IPS-11a (cell line): ENCODE results near the gene DDA1.

Source experiments
- H3K4me3 ChIP-seq: one replicate; pipeline ENCODE4 v1.5.1; 2013; ENCODE audit warnings: low read depth, low read length, control low read depth

Gene DDA1

DNA sequence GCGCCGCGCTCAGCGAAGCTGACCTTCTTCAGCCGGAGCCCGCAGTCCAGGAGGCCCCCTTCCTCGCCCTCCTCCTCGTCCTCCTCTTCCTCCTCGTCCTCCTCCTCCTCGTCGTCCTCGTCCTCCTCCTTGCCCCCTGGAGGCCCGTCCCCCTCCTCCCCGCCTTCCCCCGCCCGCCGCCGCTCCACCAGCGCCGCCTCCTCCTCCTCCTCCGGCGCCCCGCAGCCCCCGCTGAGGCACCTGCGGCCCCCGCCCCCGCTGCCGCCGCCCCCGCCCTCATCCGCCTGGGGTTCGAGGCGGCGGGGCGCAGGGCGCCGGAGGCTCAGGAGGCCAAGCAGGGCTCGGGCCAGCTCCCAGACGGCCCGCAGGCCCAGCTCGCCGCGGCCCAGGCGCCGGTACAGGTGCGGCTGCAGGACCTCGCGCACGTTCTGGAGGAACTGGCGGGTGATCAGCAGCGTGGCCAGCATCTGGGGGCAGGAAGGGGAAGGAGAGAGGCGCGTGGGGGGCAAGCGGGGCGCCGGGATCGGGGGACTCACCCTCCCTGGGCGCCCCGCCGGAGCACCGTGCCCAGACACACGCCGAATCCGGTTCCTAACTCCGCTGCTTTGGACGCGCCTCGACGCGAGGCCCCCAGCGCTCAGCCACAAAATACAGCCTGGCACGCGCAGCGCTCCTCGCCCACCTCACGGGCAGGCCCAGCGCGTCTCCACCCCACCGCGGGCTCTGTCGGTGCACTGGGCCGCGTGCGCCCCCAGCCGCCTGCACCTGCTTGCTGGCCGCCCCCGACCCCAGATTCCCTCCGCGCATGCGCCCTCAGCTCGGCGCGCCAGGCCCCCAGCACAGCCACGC, 19.4 kb downstream of the DDA1 start:
- peak overlapping the region; percentile 51 for H3K4me3 ChIP-seq

DNA sequence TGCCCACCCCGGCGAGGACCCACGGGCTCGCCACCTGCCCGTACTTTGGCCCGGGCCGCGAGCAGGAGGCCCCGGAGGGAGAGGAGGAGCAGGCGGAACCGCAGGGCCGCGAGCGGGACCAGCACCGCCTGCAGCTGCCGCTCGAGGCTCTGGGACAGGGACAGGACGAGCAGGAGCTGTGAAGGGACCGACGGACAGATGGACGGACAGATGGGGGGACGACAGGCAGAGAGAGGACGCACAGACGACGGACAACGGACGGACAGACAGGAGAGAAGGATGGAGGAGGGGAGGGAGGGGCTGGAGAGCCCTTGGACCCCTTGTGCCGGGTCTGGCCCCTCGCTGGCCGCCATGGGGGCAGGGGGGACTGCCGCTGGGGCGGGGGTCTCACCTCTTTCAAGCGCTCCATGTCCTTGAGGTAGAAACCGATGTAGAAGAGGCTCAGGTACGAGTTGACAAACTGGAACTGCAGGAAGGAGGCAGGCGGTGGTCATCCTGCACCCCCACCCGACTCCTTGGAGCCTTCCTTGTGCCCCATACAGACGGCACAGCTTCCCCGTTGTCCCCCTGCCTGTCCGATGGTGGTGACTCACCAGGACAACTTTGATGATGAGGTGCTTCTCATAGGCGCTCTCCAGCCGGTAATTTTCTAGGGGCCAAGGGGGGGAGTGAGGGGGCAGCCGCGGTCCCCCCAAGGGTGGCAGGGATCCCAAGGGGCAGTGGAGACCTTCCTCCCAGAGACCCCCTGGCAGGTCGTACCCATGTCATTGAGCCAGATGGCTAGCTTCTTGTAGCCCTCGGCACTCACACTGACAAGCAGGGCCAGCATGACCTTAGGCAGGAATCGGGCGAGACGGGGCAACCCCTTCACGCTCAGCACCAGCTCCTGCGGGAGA, 20.3 kb downstream of the DDA1 start:
- no peak overlapping the region for H3K4me3 ChIP-seq

DNA sequence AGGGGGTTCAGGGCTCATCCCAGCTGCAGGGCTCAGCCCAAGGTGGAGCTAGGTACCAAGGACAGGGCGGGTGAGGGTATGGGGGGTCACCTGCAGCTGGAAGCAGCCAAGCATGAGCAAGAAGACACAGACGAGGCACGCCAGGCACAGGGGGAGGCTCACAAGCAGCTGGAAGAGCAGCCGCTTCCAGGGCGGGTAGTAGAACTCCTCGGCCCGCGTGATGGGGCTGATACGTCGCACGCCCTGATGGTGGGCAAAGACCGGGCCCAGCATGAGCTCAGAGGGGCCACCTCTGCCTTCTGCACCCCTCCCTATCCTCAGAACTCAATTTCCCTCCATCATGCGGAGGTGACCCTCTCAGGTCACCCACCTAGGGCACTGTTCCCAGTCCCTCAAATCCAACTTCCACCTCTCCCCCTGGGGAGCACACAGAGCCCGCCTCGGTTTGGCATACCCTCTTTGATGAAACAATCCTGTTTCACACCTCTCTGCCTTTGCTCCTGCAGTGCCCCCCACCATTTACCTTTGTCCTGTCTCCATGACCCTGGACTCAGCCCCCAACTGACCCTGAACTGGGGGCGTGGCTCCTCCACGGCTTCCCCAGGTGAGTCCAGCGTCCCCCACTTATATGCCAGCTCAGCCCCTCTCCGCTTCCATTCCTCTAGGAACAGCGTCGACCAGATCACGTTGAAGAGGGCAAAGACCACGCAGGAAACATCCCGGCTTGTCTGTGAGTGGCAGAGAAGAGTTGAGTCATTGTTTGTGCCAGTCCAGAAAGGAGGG, 21.1 kb downstream of the DDA1 start:
- no peak overlapping the region for H3K4me3 ChIP-seq

DNA sequence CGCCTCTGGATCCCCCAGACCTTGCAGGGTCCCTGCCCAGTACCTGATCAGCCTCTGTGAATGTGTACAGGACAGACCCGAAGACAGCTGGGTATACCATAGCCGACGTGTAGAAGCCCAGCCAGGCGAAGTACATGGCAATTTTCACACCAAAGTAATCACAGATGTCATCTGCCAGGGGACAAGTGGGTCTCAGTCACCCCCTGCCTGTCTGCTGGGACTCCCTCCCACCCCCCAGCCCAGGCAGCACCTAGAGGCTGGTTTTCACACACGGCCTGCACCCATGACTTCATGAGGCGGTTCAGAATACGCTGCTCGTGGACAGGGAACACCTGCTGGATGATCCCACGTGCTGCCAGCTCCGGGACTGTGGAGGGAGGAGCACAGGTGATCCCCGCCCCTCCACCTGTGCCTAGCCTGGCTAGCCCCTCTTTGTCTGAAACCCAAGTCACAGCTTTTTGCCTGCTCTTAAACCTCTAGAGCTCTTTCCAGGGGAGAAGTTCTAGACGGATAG, 21.7 kb downstream of the DDA1 start:
- H3K4me3 ChIP-seq: no peak overlapping the region

DNA sequence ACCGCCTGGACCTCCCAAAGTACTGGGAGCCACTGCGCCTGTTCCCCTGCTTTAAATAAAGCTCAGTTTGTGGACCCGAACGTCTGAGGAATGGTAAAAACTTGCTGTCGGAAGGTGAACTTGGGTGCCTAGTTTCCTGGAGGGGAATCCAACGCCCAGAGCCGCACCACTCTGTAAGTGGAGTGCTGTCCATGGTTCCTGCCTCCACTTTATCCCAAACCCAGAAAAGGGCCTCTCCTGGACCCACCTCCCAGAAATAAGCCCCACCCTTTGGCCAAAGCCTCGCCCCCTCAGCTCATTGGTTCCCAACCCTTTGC, 23.0 kb downstream of the DDA1 start:
- no peak overlapping the region for H3K4me3 ChIP-seq

DNA sequence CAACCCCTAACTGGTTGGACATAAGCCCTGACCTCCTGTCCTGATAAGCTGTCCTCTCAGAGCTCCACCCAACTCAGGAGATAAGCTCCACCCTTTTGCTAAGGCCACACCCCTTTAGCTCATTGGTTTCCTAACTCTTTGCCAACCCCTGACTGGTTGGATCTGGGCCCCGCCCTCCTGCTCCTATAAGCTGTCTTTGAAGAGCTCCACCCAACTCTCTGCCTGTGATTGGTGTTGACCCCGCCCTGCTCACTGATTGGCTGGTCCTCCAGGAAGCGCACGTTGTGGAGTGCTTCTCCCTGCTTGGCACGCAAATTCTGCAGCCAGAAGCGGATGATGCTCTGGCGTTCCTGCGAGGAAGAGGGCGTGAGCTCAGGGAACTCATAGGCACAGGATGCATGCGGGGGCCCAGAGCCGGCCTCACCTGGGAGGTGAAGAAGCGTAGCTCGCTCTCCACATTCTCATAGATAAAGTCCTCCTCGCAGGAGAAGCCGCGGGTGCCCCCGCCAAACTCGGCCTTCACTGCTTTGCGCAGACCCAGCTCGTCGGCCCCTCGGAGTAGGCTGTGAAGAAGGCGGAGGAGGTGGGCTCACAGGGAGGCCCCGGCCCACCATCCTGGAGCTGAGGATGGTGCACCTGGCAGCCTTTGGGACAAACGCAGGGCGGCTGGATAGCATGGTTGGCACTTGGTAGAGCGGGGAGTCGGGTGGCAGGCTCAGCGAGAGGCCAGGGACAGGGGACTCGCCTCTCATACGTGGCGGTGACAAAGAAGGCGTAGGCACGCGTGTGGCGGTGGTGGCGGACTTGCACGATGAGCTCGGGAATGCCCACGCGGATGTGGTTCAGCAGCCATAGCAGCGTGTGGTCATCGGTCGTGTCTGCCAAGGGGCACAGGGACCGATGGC, 23.6 kb downstream of the DDA1 start:
- H3K4me3 ChIP-seq: no peak overlapping the region

DNA sequence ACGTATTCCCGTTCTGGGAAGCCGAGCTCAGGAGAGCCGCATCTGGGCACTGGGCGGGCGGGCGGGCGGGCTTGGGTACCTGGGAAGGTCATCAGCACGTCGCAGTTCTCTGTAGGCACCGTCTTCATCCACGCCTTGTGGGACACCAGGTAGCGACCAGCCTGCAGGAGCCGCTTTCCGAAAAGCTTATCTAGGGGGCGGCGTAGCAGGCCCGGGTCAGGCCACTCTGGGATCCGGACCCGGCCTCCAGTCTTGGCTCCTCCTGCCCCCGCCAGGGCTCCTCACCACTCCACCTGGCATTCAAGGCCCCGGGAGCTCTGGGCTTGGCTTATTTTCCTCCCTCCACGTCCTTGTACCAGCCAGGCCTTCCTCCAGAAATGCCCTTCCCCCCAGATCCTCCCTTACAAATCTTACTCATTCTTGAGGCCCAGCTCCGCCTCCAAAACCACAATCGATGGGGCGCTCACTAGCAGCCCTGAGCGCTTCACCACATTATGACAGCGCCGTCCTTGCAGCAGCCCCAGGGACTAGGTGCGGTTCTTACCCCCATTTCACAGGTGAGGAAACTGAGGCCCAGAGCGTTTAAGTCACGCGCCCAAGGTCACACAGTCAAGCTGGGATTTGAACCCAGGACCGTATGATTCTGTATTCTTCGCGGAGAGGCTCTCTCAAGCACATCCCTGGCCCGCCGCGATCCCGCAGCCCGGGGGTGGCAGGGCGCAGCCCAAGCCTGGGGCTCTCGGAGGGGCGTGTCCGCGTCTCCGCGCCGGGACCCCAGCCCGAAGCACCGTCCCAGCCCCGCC, 24.4 kb downstream of the DDA1 start:
- peak overlapping the region; percentile 69 for H3K4me3 ChIP-seq

DNA sequence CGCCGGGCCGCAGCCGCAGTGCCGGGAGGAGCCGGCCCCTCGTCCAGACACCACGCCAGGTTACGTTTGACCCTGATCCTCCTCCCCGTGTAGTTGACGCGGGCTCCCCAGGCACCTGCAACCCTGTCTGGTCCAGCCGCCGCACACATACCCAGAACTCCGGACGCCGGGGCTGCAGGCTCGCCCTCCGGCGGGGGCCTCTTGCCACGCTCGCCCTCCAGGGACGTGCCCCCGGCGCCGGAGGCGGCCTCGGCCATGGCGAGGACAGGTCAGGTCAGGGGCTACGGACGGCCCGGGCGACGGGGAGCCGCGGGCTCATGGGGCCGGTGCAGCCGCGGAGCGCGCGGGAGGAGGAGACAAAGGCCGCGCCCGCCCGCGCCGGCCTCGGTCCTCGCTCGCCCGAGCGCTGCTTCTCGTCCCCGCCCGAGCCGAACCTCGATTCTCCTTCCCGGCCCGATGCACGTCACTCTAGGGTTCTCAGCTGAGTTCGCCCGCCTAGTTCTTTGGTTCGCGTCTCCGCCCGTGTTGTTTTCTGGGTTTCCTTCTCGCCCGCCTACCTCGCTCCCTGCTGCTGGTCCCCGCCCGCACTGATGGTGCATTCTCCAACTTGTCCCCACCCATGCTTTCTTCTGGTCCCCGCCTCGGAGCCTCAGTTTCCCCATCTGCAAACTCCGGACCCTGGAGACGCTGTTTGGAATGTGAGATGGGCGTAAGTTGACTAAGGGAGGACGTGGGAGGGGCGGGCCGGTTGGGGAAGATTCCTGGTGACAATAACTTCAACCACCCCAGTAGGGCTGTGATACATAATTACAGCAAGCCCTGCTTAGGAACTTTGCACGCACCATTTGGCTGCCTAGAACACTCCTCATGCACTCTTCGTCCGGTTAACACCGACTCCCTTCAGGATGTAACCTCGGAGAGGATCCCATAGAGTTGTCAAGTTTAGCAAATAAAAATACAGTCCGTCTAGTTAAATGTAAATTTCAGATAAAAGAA, 25.3 kb downstream of the DDA1 start, which contains the start of gene ANO8:
Gene ANO8 (minus strand): TSS at position 442 of the 996 bp plus-strand sequence. CDS start 185 bp downstream, at position 257.
- peak within 1 kb of the TSS; percentile 69 for H3K4me3 ChIP-seq

DNA sequence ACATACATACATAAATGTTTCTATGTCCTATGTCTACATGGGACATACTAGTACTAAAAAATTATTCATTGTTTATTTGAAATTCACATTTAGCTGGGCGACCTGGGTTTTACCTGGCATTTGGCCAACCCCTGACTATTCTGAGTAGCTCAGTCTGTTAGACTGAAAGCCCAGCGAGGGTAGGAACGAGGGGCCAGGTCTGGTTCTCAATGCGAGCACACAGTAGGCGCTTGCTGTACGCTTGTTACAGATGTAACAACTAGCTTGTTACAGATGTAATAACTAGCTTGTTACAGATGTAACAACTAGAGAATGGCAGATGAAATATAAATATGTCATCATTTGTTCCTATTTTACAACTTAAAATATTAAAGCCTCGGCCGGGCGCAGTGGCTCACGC, 26.2 kb downstream of the DDA1 start:
- no peak overlapping the region for H3K4me3 ChIP-seq

DNA sequence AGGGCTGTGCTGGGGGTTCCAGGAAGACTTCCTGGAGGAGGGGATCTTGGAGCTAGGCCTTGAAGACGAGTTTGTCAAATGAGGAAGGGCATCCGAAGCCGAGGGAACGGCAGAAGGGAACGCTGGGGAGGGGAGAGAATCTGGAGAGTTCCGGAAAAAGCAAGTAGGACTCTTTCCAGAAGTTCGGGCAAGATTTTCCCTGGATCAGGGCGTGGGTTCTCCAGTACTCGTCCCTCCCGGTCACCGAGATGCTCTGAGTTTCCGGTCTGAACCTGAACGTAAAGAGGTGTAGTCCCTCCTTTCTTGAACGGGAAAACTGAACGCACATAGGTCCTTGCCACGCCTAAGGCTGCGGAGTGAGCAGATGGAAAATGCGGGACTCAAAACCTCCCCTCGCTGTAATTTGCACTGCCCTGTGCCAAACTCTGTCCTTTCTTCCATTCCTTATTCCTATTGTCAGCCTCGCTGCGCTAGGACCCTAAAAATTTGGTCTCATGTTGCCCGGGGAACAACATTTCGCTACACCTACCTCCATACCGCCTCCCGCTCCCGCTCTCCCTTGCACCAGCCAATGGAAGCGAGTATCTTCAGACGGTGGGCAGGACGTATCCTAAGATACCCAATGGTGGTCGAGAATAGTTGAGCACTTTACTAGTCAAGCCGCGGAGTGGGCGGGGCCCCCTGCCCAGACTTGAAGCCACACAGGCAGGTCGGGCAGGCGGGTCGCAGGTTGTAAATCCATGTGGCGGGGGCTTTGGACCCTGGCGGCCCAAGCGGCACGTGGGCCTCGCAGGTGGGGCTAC, 27.7 kb downstream of the DDA1 start, which contains the start of gene GTPBP3:
Gene GTPBP3 (plus strand): TSS at position 682 of the 803 bp plus-strand sequence. CDS start 59 bp downstream, at position 741.
- peak within 1 kb of the TSS; percentile 96 for H3K4me3 ChIP-seq

DNA sequence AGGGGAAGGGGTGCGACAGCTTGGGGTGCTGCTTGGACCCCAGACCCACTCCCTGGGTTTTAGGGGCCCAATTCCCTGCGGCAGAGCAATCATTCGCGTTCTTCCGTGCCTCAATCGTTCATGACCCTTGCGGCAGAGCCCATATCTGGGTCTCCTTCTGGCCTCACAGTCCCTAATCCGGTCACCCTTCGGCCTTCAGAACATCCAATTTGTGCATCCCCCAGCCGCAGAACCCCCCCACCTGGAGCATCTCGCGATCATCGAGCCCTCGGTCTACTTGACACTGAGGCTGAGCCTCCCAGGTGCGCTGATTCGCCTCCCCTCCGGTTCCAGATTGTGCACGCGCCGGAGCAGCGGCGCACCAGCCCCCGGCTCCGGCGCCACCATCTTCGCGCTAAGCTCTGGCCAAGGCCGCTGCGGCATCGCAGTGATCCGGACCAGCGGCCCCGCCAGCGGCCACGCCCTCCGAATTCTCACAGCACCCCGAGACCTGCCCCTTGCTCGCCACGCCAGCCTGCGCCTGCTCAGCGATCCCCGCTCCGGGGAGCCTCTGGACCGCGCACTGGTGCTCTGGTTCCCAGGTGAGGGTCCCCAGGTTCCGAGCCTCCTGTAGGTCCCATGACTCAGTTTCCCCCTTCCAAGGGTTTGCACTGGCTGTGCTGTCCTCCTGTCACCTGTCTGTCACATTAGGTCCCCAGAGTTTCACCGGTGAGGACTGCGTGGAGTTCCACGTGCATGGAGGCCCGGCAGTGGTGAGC, 28.5 kb downstream of the DDA1 start:
- peak overlapping the region; percentile 96 for H3K4me3 ChIP-seq

DNA sequence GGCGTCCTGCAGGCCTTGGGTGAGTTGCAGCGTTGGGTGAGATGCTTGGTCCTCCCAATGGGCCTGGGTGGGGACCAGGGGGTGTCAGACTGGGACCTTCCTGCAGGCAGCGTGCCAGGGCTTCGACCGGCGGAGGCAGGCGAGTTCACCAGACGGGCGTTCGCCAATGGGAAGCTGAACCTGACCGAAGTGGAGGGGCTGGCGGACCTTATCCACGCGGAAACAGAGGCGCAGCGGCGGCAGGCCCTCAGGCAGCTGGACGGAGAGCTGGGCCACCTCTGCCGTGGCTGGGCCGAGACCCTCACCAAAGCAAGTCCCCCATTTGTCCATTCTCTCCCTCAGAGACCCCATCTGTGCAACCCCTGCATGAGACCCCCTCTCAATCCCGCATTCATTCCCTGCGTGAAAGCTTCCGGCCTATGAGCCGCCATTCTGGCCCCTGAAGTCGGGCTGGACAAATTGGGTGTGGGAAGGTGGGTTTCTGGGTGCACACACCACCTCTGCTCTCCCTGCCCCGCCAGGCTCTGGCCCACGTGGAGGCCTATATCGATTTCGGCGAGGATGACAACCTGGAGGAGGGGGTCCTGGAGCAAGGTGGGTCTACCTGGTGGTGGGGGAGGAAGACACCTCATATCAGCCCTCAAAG, 29.2 kb downstream of the DDA1 start:
- H3K4me3 ChIP-seq: peak overlapping the region; percentile 96

DNA sequence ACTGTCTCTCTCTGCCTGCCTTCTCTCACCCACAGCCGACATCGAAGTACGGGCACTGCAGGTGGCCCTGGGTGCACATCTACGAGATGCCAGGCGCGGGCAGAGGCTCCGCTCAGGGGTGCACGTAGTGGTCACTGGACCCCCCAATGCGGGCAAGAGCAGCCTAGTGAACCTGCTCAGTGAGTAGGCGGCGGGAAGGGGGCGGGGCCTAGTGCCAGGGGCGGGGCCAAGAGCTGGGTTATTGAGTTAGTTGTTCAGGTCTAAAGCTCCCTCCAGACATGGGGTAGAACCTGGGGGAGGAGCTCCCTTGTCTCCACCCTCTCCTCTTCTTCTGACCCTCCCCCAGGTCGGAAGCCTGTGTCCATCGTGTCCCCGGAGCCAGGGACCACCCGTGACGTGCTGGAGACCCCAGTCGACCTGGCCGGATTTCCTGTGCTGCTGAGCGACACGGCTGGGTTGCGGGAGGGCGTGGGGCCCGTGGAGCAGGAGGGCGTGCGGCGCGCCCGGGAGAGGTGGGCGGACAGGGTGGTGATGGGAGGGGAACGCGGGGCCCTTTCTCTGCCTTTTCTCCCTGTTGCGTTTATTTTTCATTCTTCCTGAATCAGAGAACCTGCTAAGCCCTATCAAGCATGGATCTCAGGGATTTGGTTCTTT, 29.9 kb downstream of the DDA1 start:
- no peak overlapping the region for H3K4me3 ChIP-seq

DNA sequence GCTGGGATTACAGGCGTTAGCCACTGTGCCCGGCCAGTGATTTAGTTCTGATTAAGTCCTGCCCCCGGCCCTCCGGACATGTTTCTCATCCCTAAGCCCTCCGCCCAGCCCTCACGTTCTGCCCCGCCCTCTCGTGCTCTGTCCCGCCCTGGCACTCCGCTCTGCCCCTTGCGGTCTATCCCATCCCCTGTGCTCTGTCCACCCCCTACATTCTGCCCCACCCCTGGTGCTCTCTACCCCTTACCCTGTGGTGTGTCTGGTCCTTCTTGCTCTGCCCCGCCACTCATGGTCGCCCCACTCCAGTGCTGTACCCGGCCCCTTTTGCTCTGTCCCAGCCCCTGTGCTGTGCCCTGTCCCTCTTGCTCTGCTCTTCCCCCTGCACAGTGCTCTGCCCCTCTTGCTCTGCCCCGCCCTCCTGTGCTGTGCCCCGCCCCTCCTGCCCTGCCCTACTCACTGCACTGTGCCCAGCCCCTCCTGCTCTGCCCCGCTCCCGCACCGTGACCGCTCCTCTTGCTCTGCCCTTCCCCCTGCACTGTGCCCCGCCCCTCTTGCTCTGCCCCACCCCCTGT, 31.0 kb downstream of the DDA1 start:
- H3K4me3 ChIP-seq: no peak overlapping the region

DNA sequence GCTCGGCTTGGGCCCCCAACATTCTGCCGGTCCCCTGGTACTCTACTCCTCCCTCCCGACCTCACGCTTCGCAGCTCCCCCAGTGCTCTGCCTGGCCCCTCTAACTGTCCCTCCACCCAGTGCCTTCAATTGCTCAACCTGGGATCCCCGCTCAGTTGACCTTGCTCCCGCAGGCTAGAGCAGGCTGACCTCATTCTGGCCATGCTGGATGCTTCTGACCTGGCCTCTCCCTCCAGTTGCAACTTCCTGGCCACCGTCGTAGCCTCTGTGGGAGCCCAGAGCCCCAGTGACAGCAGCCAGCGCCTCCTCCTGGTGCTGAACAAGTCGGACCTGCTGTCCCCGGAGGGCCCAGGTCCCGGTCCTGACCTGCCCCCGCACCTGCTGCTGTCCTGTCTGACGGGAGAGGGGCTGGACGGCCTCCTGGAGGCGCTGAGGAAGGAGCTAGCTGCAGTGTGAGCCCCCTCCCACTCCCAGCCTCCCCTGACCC, 31.6 kb downstream of the DDA1 start:
- H3K4me3 ChIP-seq: no peak overlapping the region
